LHCN-M2 (cell line): ENCODE measurements around the gene RPL23. TPM values are rescaled to one million over a fixed set of nuclear protein-coding genes. Genes with fewer than 3 reads are reported as not detected.

Source experiments
- DNase-seq: peaks from one replicate; pipeline ENCODE4 v3.0.0-alpha.2; 2012; ENCODE audit warnings: low read depth
- total RNA-seq: library from RNA; depleted of rRNA; stranded (reverse); fragments of >200 nt; gene quantifications from 2 replicates; pipeline ENCODE4 v1.2.3, GENCODE V29; 2014

RPL23 gene
- total RNA-seq, 1 experiment from 2014 or later, result 945 TPM

DNA sequence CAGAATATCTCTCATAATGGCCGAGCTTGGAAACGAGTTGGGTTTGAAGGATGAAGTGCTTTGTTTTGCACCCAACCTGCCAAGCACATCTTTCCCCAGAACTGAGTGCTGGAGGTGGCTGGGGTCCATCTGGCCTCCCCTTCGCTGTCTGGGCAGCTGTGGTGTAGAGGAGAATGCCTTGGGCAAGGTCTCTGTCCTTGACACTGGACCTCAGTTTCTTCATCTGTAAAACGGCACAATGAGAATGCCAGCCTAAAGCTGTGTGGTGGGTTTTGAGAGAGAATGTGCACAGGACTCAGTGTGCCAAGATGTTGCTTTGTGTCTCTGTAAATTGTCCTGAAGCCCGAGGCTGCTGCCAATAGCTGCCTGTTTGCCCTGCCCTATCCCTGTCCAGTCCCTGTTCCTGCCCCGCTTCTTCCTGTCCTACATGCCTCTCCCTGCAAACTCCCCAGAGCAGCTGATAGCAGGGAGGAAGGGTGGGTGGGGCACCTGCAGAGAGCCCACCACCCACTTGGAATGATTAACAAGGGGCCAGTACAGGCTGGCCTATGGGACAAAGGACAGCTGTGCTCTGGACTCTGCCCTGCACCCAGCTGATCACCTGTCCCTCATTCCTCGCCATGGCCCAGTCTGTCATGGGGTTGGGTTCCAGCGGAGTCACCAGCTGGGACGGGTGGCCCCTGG lies 31.7 kb upstream of the RPL23 start:
- DNase-seq, result no peak

DNA sequence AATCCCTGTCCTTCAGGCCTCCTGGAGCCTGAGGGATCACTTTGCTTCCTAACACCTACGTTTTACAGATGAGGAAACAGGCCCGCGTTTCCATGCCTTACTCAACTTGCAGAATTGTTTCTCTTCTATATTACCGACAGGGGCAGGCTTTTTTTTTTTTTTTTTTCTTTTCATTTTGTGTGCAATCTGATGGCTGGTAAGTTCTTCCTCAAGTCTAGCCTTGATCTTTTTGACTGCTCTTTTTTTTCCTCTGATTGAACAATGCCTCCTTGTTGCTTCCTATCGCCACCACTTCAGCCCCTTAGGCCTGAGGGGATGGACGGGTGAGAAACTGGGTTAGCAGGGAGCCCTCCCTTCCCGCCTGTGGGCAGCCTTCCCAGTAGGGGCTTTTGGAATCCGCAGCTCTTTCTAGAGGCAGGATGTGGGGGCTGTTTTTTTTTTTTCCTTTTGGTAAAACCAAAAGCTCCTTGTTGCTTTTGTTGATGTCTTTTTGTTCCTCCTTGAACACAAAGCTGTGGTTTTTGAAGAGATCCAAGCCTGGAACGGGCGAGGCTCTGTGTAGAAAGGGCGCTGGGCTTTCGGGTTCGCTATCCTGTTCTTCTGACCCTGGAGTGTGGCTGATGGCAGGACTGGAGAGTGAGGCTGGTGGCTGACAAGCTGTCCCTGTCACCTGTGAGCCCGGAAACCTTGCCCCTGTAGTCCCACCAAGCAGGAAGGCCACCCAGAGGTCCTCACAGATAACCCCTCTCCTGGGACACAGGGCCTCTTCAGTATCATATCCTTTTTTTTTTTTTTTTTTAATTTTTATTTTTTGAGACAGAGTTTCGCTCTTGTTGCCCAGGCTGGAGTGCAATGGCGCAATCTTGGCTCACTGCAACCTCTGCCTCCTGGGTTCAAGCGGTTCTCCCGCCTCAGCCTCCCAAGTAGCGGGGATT lies 30.3 kb upstream of the RPL23 start:
- DNase-seq, result peak; percentile 37

DNA sequence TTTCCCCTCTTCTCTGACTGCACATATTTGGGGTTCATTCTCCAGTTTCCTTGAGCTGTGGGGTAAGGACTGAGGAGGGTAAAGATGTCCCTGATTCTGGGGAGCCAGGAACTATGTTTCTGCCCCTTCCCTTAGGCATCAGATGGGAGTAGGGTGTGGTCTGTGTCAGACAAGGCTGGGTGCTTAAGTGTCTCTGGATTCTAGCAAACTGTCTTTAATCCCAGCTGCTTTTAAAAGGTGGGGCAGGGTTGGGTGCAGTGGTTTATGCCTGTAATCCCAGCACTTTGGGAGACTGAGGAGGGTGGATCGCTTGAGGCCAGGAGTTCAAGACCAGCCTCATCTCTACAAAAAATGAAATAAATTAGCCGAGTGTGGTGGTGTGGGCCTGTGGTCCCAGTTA lies 29.3 kb upstream of the RPL23 start:
- DNase-seq, result no peak

DNA sequence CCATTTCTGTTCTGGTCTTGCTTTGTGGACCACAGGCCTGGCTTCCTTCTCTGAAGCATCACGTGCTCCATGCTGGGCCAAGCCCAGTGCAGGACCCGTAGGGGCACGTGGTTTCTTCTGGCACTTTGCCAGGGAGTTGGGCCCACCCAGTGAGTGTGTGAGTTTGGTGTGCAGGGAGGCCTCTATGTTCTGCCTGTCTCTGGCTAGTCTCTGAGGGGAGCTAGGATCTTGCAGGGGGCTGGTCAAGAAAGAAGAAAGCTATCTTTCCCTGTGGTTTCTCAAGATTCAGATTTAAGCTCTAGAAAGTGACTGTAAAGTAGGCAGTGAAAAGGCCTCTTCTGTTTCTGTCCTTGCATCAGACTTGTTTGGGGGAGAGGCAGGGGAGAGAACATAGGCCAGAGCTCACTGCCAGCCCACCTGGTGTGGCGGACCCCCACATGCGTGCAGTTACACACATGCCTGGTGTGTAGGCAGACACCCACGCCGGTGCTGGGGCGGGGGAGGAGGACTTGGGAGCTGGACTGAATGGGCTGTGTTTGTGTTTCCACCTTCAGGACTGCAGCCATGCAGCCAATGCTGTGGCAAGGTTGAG lies 28.2 kb upstream of the RPL23 start:
- peak; percentile 76 for DNase-seq

DNA sequence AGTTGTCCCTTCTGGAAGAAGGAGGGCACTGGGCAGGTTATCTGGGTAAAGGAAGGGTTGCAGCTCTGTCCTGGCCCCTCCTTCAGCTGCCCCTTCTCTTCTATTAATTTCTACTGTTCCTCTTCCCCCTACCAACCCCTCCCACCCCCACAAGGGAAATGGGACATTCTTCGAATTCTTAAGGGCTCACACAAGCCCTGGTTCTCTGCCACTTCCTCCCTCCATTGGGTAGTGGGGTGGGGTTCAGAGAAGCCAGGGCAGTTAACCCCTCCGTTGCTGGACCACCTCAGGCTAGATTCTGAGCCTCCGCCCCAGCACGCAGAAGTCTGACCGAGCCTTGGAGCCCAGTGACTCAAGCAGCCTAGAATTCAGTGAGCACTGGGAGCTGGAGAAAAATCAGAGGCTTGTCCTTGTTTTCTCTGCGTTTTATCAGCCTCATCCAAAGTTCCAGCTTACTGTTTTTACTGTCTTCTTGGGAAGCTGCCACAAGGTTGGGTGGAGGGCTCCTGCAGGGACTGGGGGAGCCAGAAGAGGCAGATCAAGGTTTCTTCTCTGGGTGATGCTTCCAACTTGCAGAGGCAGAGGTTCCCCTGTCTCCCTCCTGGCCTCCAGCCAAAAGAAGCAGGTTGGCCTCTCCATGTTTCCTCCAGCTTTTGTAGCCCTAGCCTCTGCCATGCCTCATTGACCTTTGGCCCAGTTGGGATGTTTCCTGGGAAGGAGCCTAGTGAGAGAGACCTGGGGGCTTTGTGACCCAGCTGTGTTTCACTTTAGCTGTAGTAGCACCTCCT lies 26.6 kb upstream of the RPL23 start:
- peak; percentile 90 for DNase-seq

DNA sequence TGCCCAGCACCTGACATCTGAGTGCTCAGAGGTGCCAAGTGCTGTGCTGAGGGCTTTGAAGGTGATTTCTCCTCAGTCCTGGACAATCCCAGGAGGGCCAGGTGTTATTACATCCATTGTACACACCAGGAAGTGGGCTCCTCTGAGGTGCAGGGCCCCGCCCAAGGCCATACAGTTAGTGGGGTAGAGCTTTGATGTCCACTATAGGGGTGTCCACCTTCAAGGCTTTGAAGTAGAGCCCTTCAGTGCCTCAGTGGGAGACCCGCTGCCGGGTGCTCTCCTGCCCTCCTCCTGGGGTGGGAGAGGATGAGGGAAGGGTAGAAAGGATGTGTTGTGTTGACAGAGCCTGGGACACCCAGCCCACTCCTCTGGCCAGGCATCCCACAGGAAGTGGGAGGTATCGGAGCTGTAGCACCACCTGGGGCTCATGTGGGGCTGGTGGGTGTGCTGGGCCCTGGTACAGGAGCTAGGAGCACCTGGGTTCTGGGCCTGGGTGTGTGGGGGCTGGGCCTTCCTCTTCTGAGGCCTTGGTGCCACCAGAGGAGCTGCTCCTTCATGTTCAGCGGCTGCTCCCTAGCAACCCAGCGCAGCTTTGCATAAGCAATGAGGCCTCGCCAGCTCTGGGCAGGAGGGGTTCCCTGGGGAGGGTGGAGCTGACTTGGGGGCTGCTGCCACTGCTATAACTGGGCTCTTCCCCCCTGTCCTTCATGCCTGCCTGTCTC lies 23.8 kb upstream of the RPL23 start:
- peak; percentile 23 for DNase-seq

DNA sequence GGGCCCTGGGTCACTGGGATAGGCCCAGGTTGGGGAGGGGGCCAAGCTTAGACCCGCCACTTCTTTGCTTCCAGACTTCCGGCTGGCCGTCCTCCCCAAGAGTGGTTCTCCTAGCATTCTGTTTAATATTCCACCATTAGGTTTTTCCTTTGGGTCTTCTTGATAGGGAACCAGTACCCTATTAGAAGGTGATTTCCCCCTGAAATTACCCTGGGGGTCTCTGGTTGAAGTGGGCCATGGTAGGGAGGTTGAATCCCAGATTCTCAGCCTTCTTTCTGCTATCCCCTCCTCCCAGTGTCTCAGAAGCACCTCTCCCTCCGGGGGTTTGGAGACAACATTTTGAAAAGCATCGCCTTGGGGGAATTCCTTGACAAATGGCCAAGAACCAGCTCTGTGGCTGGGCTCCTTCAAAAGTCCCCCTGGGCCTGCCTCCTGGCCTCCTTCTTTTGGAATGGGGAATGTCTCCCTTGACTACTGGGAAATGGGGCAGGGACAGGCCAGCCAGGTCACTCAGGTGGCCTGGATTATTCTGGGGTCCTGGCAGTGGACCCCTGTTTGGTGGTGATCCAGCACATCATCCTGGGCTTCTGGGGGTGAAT lies 22.1 kb upstream of the RPL23 start:
- no peak for DNase-seq

DNA sequence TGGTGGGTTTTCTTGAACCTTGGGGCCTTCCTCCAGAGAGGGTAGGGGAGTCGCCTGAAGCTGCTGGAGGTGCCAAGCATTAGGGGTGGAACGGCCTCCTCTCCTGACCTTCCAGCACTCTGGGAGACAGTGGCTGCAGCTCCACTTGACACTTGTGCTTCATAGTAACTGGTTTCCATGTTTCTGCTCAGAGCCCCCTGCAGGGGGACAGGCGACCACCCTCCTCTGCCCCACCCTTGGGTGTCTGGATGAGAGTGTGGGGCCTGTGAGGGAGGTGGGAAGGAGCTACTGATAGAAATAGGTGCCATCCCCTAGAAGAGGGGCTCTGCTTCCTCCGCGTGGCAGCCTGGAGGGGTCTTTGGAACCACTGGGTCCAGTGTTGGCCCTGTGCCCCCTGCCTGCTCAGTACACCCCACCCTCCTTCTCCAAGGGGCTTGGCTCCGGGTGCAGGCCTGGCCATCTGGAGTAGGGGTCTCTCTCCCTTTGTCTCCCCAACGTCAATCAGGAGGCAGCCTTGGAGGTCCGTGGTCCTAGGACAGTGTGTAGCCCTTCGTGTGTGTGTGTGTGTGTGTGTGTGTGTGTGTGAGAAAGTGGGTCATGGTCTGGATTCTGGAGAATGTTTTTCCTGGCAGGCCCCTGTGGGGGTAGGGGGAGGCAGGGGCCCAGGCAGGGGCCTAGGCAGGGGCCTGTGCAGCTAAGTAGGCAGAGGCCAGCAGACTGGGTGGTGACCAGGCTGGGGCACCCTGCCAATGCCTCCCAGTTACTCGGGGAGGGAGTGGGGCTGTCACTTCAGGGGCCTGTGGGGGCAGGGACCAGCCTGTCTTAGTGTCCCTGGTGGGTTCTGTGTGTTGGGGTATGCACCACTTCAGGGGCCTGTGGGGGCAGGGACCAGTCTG lies 21.2 kb upstream of the RPL23 start:
- no peak for DNase-seq

DNA sequence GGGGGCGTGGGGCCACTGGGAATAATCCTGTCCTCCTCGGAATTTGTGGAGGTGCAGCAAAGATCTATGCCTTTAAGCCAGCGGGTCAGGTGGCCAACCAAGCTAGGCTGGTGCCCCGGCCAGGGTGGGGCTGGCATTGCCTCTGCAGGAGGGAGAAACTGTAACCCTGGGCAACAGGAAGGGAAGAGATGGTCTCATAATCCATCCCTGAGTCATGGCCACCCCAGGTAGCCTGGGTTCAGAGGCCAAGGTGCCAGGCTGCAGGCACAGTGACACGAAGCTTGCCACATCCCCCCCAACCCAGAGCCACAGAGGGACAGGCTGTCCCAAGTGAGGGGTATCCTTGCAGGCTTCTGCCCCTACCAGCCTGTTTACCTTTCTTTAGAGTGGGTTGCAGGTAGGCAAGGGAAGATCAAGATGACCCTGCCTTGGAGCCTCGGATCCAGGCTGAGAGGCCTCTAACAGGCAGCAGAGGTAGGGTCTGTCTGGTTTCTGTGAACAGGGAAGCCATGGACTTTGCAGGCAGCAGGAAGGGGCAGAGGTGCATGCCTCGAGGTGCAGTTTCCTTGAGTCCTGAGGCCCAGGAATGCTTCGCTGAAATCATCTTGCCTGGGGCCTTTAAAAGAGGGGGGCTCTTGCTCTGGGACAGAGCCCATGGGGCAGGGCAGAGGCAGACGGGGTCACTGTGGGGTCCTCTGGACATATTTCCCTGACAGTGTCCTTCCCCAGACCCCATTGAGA lies 20.3 kb upstream of the RPL23 start:
- no peak for DNase-seq

DNA sequence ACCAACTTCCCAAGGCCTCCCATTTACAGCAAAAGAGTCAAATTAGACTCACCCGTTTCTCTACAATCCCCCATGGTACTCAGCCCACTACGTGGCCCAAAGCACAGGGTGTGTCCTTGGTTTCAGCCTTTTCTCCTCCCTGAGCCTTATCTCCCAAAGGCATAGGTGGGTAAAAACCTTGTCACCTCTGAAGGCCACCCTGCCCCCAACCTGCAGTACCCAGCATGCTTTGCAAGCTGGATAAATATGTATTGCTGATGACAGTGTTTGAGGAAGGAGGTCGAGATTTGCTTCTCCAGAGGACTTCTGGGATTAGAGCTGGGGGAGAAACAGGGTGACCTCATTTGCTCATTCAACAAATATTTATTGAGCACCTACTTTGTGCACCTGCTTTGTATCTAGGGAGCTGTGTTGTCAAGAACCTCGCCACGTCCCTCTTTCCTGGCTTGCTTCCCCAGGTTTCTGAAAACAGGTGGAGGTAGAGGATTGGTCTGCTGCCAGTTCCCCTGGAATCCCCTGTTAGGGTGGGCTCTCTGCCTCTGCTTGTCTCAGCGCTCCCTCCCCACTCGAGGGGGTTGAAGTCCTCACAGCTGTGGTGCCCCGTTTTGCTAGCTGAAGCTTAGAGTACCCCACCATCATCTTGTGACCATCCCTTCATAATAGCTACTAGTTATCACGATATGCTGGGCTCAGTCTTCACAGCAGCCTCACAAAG lies 19.3 kb upstream of the RPL23 start:
- DNase-seq, result no peak

DNA sequence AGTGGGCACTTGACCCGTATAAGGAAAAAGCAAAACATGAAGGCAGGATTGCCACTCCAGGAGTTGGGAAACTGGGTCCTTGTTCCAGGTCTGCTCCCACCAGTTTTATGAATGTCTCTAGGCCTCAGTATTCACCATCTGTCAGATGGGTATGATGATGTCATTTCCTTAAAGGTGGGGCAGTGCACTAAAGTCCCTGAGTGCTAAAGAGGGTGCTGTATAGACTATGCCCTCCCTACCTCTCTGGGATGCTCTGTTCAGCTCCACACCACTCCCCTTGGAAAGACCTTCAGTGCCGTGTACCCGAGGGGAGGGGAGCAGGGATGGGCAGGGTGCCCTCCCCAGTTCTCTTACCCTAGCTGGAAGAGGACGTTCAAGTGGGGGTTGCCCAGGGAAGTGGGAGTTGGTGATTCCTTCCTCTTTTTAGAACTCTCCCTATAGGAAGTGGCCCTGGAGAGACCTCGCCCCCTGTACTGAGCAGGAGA lies 18.5 kb upstream of the RPL23 start:
- no peak for DNase-seq

DNA sequence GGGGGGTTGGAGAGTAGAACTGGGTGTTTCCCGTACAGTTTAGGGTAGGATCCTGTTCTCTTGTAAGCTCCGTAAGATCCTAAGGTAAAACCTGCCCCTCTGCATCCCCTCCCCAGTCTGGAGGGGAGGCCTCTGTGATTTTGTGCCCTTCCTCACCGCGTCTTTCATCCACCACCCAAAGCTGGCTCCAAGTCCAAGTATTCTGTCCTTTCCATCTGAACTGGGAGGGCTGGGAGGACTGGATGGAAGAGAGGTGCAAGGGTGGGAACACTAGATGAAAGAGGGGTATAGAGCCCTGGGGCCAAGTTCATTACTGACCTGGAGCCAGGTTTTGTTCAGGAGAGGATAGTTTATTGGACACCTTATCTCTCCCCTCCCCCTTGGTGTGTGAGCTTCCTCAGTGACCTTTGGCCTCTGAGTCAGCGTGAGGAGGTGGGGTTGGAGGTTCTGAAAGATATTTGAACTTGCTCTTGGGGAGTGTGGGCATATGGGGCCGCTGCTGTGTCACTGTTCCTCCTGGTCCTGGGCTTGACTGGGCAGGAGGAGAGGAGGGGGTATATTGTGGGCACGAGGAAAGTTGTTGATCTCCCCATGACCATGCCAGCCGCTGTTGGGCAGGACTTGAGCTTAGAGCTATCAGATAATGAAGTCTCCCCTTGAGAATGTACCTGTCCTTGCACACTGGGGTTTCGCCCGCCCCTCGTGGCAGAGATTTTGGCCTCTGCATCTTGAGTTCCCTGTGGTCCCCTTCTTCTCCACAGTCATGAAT lies 17.9 kb upstream of the RPL23 start:
- peak; percentile 92 for DNase-seq

DNA sequence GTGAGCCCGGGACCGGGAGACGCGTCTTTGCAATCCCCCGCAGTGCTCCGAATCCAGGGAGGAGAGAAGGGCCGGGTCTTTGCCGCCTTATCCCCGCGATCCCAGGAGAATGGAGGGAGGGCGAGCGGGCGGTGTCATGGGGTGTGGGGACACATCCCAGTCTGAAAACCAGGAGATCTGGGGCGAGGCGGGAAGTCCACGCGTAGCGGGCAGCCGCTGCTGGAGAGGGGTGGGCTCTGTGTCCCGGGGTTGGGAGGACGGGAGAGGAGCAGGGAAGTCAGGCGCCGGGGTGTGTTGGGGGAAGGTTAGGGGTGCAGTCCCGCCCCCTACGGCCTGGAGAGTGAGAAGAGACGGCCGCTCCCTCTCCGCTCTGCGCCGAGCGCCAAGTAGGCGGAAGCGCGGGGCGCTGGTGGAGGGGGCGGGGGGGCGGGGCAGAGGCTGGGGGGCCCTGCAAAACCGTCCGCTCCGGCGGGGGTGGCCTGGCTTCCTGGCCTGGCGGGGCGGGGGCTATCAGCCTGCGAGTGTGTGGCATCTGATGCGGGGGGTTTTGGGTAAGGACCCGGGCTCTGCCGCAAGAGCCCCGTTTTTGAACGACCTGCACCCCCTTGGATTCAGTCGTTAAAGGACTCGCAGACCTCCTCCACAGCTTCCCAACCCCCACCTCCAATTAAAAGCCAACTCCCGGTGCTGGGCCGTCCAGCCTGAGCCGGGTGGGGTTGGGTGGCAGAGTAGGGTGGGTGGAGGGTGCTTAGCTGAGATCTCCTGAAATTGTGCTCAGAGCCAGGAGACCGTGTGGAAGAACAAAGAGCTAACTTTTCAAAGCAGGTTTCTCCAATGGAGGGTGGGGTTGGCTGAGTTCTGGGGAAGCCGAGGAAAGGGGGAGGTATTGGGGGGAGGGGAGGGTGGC lies 17.0 kb upstream of the RPL23 start:
- peak; percentile 65 for DNase-seq

DNA sequence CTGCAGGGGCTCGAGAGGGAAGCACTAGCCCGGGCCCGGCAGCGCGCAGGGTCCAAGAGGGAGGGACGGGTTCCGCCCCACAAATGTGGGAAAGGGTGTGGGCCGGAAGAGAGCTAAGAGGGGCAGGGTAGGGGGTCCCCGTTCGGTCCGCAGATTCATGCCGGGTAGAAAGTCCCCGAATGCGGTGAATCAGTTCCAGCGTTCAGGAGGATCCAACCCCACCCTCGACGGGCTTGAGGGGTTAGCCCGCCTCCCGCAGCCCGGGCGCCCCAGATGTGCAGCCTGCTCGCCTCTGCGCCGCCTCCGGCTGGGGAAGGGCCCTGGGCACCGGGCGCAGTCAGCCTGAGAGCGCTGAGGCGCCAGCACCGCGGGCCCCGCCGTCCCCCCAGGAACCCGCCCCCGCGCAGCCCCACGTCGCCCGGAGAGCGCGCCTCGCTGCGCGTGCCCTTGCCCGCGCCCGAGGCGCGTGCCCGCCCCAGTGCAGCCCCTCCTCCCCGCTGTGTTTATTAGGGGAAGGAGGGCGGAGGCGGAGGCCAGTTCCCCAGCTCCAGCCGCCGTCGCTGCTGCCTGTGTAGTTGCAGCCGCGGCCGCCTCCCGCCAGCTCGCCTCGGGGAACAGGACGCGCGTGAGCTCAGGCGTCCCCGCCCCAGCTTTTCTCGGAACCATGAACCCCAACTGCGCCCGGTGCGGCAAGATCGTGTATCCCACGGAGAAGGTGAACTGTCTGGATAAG lies 16.2 kb upstream of the RPL23 start, which contains the start of gene LASP1:
Gene LASP1 (plus strand): TSS at position 533 of the 733 bp plus-strand sequence. CDS start 132 bp downstream, at position 665.
- peak; percentile 87 for DNase-seq

DNA sequence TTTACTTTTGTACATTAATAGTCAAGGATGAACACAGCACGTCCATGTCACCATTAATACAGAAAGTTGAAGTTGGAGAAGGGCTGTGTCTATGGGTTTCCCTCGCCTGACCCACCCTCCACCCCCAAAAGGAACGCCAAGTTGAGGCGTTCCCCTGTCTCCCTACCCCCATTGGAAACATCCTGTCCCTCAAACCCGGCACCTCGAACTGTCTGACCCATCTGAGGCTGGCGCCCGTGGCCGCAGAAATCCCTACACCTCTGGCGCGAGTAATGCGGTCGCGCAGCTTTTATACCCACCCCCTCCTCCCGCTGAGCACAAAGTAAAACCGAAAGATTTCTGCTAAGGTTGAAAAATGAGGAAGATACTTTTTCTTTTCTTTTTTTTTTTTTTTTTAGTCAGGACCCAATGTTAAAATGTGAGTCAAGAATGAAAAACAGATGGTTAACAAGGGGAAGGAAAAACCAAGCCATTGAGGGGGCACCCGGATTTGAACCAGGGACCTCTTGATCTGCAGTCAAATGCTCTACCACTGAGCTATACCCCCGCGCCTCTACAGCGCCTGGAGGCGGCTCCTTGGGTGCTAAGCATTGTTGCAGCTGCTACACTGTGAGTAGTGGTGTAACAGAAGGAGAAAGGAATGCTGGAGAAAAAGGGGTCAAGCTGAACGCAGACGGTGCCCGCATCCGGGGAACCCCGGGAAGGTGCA lies 15.4 kb upstream of the RPL23 start:
- peak; percentile 92 for DNase-seq
